Hypothalamus (tissue), 51 donors: ENCODE results near the gene CCND3.
A peak's percentile ranks its signal among the peaks of the same experiment; 100 is the strongest.
"Not testable (repeated sequence)": the region's sequence is repeated elsewhere in the genome, so short reads cannot be mapped to it uniquely, and the experiment has no call there.

Experiments
- DNase-seq, 51 donors: peaks; one replicate each; lab custom pipeline; 2025; lab: John Stamatoyannopoulos, UW

Gene CCND3

DNA sequence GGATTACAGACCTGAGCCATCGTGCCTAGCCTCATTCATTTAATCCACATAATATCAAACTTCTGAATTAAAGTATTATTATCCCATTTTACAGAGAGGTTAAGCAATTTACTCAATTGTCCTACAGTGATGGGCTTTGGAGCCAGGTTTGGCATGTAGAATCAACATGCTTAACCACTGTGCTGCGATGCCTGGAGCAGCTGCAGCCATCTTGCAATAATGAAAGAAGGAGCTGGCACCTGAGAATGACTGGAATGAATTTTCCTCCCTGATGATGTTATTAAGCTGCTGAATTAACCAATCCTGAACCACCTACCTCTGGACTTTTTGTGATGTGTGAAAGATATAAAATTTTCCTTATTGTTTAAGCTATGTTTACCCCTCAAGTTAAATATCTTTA lies 13.1 kb upstream of the CCND3 start:
- no peak for DNase-seq

DNA sequence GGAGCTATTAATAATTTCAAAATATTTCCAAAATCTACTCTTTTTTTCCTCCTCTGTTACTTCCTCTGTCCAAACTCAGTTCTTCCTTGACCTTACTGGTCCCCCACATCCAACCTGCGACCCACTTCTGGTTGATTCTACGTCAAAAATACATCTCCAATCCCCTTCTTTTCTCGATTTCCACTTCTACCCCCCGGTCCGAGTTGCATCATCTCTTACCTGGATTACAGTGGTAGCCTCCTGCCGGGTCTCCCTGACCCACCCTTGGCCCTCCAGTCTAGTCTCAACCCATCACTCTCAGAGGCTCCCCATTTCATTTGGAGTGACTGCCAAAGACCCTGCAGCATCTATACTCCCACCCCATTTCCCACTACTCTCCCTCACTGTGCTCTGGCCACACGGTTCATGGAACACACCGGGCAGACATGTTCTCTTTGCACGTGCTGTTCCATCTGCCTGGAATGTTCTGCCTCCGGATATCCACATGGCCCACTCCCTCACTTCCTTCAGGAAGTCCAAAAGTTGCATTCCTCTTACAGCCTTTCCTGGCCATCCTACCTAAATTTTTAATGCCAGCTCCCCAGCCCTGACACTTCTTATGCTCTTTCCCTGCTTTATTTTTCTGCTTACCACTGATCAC lies 6.1 kb upstream of the CCND3 start:
- DNase-seq: no peak

- DNase-seq: no peak
Measured at GRCh38 chr6:41943456-41943855, 1.8 kb upstream of the CCND3 start.

DNA sequence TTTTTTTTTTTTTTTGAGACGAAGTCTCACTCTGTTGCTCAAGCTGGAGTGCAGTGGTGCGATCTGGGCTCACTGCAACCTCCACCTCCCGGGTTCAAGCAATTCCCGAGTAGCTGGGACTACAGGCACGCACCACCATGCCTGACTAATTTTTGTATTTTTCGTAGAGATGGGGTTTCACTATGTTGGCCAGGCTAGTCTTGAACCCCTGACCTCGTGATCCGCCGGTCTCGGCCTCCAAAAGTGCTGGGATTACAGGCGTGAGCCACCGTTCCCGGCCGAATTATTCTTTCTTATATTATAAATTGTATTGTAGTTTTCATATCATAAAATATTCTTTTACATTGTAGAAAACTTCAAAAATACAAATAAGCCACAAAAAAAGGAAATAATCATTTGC lies 1.3 kb upstream of the CCND3 start:
- not testable (repeated sequence) for DNase-seq

DNA sequence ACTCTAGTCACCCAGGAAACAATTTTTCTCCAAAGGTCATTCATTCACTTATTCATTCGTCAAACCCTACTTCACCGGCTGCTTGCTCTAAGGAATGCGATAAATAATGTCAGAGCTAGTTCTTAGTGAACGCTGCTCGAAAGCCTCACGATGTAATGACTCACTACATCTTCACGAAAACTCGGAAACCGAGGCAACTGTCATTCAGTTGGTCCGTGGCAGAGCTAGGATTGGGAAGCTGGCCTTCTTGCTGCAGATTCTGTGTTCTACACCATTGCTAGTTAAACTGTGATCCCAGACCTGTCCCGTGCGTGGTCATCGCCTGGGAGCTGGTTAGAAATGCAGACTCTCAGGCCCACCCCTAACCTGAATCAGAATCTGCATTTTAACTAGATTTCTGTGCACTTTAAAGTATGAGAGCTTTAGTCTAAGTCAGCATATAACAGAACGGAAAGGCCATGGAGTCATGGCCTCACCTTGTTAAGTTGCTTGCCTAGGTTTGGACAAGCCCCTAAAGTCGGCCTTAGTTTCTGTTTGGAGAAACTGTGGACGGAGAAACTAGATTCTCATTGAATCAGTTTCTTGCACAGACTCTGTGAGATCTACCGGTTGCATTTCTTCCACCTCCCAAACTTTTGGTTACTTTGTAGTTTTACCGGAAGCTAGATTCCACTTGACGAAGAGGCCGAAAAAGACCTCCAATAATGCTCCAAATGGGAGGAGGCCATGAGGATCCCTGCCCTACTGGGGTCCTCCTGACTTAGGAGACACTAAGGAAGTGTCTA lies 651 bp upstream of the CCND3 start:
- peak in 3 of 51 donors; percentile 39 to 59 (median 42) for DNase-seq

DNA sequence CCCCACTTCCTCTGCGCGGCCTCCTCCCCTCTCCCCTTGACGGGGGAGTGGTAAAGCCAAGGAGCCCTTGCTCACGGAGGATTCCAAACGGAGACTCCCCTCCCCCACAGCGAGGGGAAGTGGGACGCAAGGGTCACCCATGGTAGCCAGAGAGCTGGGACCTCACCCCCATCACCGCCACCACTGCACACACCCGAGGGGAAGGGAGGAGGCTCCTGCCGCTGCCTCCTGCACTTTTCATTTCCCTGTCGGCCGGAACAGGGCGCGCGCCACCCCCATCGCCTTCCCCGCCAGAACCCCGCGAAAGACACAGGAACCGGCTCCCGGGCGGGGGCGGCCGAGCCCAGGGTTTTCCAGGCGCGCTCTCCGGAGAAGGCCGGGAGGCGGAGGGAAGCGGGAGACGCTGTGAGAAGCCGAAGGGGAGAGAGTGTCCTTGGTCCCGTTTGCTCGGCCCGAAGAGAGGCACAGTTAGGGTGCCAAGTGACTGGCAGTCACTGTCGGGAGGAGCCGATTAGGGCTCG lies 789 bp downstream of the CCND3 start:
- DNase-seq: peak in 31 of 51 donors; percentile 16 to 65 (median 42)

- DNase-seq: peak in 1 of 51 donors; percentile 15
Measured at GRCh38 chr6:41939848-41940758, 1.5 kb downstream of the CCND3 start.

DNA sequence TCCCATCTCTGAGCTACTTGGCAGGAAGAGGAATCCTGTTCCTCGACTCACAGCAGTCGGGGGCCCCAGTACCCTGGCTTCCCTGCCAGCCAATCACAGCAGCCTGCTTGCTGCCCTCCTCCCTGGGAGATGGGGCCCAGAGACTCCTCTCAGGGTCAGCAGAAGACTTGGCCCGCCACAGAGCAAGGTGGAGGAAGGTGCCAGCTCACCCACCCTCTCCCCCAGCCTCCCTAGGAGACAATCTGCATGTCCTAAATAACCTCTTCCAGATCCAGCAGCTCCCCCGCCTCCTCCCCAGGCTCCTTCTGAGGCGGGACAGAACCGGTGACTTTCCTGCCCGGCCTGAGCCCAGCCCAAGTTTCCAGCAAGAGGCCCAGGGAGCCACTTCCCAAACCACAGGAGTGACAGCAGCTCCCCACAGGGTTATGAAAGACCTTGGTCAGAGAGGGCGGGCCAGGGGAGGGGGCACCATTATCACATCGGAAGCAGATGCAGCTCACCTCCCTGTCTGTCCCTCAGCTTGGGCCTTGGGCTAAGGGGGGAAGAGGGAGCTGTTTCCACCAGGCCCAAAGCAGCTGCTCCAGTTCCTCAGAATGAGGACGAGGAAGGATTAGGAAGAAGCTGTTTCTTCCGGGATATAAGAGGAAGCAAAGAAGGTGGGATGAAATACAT lies 2.3 kb downstream of the CCND3 start:
- DNase-seq: peak in 22 of 51 donors; percentile 1 to 45 (median 20)

DNA sequence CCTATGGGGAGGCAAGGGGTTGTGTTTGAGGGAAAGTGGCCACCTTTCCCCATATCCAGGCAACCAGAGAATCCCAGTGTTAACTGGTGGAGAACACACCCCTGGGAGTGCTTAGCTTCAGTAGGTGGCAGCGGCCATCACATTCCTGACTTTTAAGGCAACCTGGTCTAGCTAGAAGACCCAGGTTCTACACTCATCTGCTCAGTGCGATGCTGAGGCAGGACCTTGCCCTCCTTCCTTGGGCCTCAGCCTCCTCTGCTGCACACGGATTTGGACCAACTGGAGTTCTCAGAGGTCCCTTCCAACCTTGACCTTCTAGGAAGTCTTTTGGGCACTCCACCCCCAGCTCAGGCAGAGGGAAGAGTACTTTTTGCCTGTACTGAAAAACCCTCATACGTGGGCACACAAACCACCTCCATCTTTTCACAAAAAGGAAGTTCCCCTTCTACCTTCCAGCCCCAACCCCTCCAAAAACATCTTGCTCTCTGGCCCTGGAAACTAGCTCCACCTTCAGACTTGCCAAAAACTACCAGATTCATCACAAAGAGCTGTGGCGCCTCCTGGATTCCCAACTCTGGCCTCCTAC lies 2.9 kb downstream of the CCND3 start:
- DNase-seq: no peak

GRCh38 chr6:41937861-41938574 lies 3.6 kb downstream of the CCND3 start:
- no peak for DNase-seq

DNA sequence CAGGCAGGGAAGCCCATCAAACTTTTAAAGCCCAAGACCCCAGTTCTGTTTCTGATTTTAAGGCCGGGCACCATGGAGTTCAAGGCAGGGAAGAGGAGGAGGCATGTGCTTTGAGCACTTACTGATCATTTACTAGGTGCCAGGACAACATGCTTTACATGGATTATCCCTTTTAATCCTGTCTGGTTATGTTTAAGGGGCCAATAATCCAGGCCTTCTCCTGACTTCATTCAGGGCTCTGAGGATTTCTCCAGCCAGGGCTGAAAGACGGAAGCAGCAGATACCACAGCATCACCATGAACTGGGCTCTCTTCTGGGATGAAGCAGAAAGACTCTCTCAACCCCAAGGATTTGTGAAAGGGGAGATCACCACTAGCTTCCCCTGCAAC lies 4.1 kb downstream of the CCND3 start:
- DNase-seq: no peak

- DNase-seq: peak in 47 of 51 donors; percentile 7 to 86 (median 61)
Measured at GRCh38 chr6:41936073-41936837, 5.4 kb downstream of the CCND3 start.

GRCh38 chr6:41935685-41936072 lies 5.9 kb downstream of the CCND3 start:
- no peak for DNase-seq

DNA sequence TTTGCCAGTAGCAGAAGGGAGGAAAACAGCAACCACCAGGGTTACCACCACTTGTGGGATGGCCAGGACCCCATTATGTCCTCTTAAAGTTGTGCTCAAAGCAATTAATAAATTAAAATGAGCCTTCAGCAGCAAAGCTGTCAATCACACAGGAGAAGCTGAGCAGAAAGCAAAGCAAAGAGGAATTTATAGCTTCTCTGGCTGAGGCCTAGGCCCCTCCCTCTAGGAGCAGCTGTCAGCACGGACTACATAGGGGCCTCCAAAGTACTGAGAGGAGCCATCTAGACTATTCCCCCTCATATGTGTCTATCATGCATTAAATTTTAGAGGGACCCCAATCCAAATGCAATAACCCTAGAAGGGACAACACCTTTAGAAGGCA lies 6.4 kb downstream of the CCND3 start:
- DNase-seq: no peak

DNA sequence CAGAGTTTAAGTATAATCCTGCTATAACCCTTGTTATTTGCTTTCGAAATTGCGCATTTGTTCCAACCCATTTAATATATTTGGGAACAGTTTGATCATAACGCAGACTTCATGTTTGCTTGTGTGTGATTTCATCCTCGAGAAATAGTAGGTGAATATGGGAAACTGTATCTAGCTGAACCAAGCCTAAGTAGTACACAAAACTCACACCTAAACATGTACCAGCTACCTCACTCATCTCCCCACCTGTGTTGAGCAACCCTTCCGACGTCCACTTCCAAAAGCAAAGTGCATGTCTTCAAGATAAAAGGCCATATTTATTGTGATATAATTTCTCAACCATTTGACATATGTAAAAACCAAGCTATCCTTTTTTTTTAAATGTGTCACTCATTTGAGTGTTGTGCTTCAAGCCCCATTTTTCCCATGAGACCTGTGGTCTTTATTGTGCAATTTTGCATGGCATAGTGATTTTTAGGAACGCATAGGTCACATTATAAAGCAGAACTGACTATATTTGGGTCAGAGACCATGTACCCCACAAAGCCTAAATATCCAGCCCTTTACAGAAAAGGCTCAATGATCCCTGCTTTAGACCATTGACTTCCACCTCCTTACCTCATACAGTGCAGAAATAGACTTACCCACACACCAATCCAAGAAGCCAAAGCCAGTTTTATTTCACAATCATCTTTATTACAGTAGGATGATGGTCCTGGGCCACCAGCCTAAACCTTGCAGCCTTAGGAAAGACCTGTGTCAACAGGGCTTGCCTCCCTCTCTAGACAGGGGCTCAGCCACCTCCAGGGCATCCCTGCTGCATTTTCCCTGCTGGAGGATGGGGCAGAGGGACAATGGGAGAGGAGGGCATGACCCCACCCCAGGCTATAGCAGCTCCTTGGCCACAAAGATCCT lies 7.1 kb downstream of the CCND3 start:
- no peak for DNase-seq

DNA sequence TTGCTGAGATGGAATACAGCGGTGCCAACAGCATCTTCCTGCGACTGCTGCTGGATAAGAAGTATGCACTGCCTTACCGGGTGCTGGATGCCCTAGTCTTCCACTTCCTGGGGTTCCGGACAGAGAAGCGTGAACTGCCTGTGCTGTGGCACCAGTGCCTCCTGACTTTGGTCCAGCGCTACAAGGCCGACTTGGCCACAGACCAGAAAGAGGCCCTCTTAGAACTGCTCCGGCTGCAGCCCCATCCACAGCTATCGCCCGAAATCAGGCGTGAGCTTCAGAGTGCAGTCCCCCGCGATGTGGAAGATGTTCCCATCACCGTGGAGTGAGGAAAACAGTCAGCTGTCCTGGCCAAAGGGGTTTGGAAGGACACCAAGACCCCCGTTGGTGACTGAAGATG lies 9.2 kb downstream of the CCND3 start:
- DNase-seq: no peak

DNA sequence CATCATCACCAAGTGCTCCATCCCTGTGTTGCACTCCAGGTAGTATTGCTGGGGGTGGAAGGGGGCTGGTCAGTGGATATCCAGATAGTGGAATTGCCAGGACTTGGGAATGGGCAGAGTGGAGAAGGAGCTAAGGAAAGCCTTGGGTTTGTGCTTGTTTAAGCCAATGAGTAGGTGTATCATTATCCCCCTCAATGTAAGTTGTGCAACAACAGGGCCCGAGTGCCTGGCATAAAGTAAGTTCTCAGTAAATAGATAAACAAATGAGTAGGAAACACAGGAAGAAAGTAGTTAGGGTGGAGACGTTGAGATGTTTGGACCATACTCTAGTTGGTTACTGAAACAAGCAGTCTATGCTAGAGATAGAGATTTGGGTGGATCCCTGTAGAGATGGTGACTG lies 9.8 kb downstream of the CCND3 start:
- DNase-seq: no peak

- no peak for DNase-seq
Measured at GRCh38 chr6:41929924-41930323, 11.7 kb downstream of the CCND3 start.
